KOPT-K1 (cell line): ENCODE measurements around the gene LRRC49.

Experiments
- H3K27ac ChIP-seq: fragments of 200-600 bp; sonication (generic); 2 replicates; pipeline ENCODE4 v1.5.1; 2016; ENCODE audit warnings: antibody characterized with exemption, mild to moderate bottlenecking, low read depth, low read length; ENCODE audit not compliant: poor library complexity, severe bottlenecking
- H3K36me3 ChIP-seq: fragments of 200-600 bp; sonication (generic); 2 replicates; pipeline ENCODE4 v1.5.1; 2017; ENCODE audit warnings: antibody characterized with exemption, mild to moderate bottlenecking, low read length, moderate library complexity; ENCODE audit not compliant: insufficient read depth
- H3K9me3 ChIP-seq: fragments of 200-600 bp; sonication (generic); 2 replicates; pipeline ENCODE4 v1.5.1; 2017; ENCODE audit warnings: antibody characterized with exemption, low read length, mild to moderate bottlenecking; ENCODE audit not compliant: insufficient read depth, poor library complexity, severe bottlenecking

Gene LRRC49, protein sequence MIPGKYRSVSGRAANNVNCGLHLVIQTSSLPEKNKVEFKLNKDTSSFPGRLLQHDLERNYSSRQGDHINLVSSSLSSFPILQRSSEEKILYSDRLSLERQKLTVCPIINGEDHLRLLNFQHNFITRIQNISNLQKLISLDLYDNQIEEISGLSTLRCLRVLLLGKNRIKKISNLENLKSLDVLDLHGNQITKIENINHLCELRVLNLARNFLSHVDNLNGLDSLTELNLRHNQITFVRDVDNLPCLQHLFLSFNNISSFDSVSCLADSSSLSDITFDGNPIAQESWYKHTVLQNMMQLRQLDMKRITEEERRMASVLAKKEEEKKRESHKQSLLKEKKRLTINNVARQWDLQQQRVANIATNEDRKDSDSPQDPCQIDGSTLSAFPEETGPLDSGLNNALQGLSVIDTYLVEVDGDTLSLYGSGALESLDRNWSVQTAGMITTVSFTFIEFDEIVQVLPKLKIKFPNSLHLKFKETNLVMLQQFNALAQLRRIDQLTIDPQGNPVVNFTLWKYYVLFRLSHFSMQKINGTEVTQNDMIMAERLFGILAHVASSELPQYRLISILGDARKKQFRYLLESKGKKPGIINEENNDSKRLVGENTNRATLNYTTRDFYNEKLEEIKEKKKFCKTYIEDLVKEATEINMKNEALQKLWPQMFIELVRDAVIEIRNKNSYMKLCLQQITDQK

GRCh38 chr15:70892002-70892911 lies at the start of gene LRRC49, which contains the start of gene THAP10:
Gene LRRC49 (plus strand): TSS chr15:70892826. CDS start chr15:70892895, 69 bp downstream.
Gene THAP10 (minus strand): TSS chr15:70892433. CDS start chr15:70892272, 161 bp downstream.
- Histone ChIP-seq H3K27ac (no peak within 1 kb of the TSS), H3K9me3 (no peaks in the 10 kb centered on the region), H3K36me3 (no peaks in the 10 kb centered on the region)

GRCh38 chr15:70845602-70846360 lies 46.8 kb upstream of the LRRC49 start:
- no peak overlapping the region for H3K27ac ChIP-seq
- H3K9me3 ChIP-seq, result no peaks in the 10 kb centered on the region
- H3K36me3 ChIP-seq, result no peaks in the 10 kb centered on the region

GRCh38 chr15:70851889-70852288 lies 40.7 kb upstream of the LRRC49 start:
- Histone ChIP-seq H3K9me3 (no peaks in the 10 kb centered on the region), H3K36me3 (no peaks in the 10 kb centered on the region), H3K27ac (no peak overlapping the region)

DNA sequence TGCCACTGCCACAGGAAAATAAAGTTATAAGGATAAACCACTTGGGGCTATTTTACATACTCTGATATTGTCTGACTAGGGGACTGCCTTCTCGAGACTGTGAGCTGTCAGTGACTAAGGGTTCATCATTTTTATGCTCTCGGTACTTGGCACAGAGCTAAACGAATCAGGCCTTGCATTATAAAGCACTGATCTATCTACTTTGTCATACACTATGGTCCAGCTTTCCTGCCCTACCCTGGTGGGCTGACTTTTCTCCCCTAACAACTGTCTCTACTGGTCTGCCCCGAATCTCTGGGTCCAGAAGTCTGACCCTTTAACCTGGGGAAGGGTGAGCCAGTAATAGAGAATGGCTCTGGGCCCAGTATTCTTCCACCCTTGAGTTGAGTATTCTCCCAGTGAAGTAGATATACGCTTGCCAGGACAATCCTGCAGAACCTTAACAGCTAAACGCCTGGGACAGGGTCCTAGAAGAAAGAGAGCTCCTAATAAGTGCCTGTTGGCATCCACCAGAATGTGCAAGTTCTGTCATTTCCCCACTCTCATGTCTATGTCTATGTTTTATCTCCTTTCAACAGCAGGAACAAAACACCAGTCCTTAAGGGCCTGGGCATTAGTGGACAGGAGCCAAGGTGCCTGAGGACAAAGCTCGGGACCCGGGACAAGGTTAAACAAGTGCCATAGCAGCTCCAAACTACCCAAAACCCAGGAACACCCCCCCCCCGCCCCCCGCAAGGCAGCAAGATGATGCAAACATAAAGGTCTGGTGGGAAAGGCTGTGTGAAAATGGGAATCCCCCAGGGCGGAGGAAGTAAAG lies 39.9 kb upstream of the LRRC49 start:
- Histone ChIP-seq H3K27ac (no peak overlapping the region), H3K36me3 (no peaks in the 10 kb centered on the region), H3K9me3 (no peaks in the 10 kb centered on the region)

DNA sequence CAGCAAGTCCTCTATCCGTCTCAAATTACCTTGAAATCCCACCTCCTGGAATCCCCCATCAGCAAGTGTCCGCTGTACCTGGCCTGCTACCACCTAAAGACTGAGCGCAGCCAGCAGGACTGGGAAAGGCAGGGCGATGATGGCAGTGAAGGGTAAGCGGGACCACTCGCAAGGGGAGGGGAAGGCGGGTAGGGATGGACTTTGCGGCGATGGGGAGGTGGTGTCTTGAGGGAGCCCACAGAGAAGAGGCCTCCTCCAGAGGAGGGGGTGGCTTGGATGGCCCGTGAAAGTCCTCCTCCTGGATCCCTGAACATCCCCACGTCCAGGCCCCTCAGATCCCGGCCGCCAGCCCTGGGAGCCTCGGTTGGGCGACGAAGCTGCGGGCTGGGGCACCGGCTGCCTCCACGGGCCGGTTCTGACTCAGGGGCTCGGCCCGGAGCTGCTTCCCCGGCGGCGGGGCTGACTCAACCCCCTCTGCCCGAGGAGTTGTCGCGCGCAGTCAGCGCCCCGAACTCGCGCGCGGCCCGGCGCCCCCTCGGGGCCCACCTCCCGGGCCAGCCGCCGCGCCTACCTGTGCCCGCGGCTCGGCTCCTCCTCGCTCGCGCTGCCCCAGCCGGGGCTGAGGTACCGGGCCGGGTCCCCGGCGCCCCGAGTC lies 39.2 kb upstream of the LRRC49 start:
- H3K27ac ChIP-seq, result no peak overlapping the region
- H3K36me3 ChIP-seq, result no peaks in the 10 kb centered on the region
- no peaks in the 10 kb centered on the region for H3K9me3 ChIP-seq

- no peaks in the 10 kb centered on the region for H3K9me3 ChIP-seq
- no peaks in the 10 kb centered on the region for H3K36me3 ChIP-seq
- no peak within 1 kb of the TSS for H3K27ac ChIP-seq
These were observed 38.5 kb upstream of the LRRC49 start, which contains the start of gene LARP6 for GRCh38 chr15:70853973-70854665. Gene LARP6 (minus strand): TSS chr15:70854157. CDS start chr15:70854088, 69 bp downstream.

GRCh38 chr15:70854666-70854976 lies 38.0 kb upstream of the LRRC49 start:
- Histone ChIP-seq H3K9me3 (no peaks in the 10 kb centered on the region), H3K27ac (no peak overlapping the region), H3K36me3 (no peaks in the 10 kb centered on the region)

- Histone ChIP-seq H3K36me3 (no peaks in the 10 kb centered on the region), H3K27ac (no peak overlapping the region), H3K9me3 (no peaks in the 10 kb centered on the region)
These were observed 36.9 kb upstream of the LRRC49 start for GRCh38 chr15:70855764-70856163.

- H3K36me3 ChIP-seq, result no peaks in the 10 kb centered on the region
- H3K9me3 ChIP-seq, result no peaks in the 10 kb centered on the region
- no peak overlapping the region for H3K27ac ChIP-seq
These were observed 36.3 kb upstream of the LRRC49 start for GRCh38 chr15:70856177-70856883.

DNA sequence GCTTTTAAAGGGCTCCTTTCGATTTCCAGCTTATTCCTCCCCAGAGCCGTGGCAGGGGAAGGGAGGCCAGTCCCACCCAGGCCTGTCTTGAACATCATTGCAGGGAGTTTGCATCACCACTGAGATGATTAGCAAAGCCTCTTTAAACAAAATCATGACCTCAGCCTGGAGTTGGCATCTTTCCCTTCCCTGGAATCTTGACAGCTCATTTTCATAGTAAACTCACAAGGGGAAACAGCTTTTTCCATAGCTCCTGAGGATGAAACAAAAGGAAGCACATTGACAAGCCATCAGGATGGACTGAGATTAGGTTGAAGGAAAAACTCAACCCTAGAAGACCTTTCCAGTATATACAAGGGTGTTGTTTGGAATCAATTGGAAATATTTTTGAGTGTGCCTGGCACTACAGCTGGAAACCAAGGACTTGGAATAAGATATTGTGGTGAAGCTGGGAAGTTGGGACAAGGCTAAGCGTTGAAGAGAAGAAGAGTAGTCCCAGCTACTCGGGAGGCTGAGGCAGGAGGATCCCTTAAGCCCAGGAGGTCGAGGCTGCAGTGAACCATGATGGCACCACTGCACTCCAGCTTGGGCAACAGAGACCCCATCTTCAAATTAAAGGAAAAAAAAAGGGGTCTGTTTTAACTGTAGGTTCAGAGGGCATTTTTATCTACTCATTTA lies 35.6 kb upstream of the LRRC49 start:
- Histone ChIP-seq H3K9me3 (no peaks in the 10 kb centered on the region), H3K27ac (no peak overlapping the region), H3K36me3 (no peaks in the 10 kb centered on the region)

- no peaks in the 10 kb centered on the region for H3K9me3 ChIP-seq
- no peak overlapping the region for H3K27ac ChIP-seq
- no peaks in the 10 kb centered on the region for H3K36me3 ChIP-seq
These were observed 34.9 kb upstream of the LRRC49 start for GRCh38 chr15:70857562-70858285.
